ENCODE measurements around the gene KXD1. TPM values are rescaled to one million over a fixed set of nuclear protein-coding genes. Genes with fewer than 3 reads are reported as not detected.
A peak's percentile ranks its signal among the peaks of the same experiment; 100 is the strongest.
"Not testable (repeated sequence)": the region's sequence is repeated elsewhere in the genome, so short reads cannot be mapped to it uniquely, and the experiment has no call there.

Gene KXD1
- 111 and 117 TPM in 2 replicates for total RNA-seq (2014; rRNA removed; shearing (Covaris generic))

GRCh38 chr19:18557411-18558201 is at the start of gene KXD1:
Gene KXD1 (plus strand): TSS chr19:18557870. CDS start chr19:18562057, 4,187 bp downstream.
- DNase-seq (ENCODE audit: low spot score), result peak; percentile 99

DNA sequence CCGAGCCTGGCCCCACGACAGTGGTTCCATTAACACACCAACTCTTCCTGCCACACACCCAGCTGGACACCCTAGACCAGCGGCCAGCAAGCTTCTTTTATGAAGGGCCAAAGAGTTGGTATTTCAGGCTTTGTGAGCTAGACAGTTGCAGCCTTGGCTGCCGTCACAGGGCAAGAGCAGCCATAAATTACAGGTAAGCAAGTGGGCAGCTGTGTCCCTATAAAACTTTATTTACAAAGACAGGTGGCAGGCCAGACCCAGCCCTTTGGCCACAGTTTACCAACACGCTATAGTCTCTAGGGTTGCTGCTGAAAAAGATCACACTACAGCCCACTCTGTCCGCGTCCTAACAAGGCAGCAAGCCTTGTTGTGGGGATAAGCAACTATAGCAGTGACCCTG is 49.1 kb upstream of the KXD1 start:
- no peak for DNase-seq (ENCODE audit: low spot score)

DNA sequence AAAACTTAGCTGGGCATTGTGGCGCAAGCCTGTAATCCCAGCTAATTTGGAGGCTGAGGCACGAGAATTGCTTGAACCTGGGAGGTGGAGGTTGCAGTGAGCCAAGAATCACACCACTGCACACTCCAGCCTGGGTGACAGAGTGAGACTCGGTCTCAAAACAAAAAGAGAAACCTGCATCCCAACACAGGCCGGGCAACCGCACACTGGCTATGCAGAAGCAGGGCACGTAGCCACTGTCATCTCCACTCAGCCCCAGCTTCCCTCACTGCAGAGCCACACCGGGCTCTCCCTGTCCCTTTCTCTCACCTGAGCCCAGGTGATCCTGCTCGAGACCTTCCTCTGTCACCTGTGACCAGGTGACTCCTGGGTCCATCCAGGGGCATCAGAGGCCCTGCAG is 47.5 kb upstream of the KXD1 start:
- DNase-seq (ENCODE audit: low spot score), result no peak

DNA sequence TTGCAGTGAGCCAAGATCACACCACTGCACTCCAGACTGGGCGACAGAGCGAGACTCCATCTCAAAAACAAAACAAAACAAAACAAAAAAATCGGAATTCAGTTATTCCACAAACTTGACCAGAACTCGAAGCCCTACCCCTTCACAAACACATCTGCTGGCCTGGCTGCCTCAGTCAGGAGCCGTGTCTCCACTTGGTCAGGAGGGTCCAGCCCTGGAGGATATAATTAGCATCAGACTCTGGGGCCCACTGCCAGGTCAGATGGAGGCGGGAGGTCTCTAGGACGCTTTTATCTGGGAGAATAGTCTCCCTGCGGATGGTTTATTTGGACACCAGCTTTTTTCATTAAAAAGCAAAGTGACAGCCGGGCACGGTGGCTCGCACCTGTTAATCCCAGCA is 43.8 kb upstream of the KXD1 start:
- DNase-seq (ENCODE audit: low spot score), result no peak

- no peak for DNase-seq (ENCODE audit: low spot score)
These were observed 42.6 kb upstream of the KXD1 start for GRCh38 chr19:18514800-18515682.

DNA sequence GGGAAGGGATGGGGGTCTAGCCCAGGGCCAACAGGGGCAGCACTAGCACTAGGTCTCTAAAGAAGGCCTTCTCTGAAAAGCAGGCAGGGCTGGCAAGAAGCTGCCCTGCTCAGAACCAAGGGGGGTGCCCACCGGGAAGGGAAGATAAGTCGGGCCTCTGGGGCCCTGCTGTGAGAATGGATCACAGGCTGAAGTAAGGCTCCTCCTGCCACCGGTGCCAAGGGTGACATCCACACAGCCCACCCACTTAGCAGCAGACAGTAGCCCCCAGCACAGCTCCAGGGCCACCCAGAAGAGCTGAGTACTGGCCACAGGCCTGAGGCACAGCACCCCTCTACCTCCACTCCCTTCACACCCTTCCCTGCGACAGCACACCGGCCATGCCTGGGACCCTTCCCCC is 41.7 kb upstream of the KXD1 start:
- no peak for DNase-seq (ENCODE audit: low spot score)

DNA sequence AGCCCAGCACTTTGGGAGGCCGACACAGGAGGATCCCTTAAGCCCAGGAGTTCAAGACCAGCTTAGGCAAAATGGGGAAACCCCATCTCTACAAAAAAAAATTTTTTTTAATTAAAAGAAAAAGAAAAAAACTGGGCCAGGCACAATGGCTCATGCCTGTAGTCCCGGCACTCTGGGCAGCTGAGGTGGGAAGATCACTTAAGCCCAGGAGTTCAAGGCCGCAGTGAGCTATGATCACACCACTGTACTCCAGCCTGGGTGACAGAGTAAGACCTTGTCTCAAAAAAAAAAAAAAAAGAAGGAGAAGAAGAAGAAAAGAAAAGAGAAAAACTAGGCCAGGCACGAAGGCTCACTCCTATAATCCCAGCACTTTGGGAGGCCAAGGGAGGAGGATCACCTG is 40.1 kb upstream of the KXD1 start:
- no peak for DNase-seq (ENCODE audit: low spot score)

DNA sequence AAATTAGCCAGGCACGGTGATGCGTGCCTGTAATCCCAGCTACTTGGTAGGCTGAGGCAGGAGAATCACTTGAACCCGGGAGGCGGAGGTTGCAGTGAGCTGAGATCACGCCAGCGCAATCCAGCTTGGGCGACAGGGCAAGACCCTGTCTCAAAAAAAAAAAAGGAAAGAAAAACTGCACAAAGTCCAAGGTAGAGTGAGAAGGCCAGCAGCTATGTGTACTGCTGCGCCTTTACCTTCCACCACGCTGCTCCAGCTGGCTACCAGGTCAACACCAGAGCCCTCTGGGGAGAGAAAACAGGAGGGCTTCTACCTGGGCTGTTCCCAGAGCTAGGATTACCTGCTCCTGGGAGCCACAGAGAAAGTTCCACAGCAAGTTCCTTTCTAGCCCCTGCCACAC is 39.0 kb upstream of the KXD1 start:
- DNase-seq (ENCODE audit: low spot score), result no peak

DNA sequence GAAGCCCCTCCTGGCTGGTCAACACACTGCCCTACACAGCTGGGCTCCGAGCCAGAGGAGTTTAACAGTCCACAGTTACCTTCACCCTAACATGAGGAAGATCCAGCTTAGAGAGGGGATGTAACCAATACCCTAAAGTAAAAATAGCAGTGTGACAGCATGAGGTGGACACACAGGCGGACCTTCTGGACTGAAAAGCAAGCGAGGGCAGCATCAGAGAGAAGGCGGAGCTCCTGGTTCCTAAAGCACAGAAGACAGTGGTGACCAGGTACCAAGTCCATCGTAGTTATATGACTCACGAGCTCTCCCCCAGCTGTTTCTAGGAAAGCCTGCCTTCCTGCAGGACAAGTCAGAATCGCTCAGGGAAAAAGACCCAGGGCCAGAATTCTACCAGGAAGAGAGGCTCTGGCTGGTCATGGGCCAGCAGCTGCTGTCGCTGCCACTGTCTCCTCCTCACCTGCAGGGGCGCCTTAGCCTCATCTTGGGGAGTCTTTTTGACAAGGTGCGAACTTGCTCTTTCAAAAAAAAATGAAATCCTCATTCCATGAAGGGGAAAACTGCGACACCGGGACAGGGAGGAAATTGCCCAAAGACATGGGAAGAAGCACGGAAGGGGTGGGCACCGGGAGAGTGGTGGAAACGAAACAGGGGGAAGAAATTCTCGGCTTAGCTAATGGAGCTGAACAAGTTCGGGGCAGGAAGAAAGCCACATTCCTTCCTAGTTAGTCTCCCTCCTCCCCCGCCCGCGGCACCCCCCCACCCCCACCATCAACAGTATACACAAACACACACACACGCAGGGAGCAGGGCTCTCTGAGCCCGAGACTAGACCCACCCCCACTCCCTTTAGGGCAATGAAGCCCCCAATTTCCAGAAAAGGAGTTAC is 37.5 kb upstream of the KXD1 start:
- peak; percentile 84 for DNase-seq (ENCODE audit: low spot score)

GRCh38 chr19:18520848-18521691 is 36.6 kb upstream of the KXD1 start:
- no peak for DNase-seq (ENCODE audit: low spot score)

DNA sequence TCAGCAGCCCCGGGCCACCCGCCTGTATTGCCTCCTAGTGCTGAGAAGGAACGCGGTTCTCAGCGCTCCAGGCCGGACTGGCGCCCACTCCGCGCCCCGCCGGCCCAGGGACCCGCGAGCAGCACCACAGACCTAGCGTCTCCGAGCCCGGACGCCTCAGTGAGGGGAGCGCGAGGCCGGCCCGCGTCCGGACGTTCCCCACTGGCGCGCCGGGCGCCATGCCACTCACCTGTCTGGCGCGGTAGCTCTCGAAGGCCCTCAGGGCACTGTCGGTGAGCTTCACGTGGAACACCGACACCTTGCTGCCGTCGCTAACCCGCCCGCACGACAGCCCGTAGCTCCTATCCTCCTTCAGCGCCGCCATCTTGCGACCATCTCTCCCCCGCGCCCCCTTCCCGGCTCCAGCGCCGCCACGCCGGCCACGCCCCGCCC is 36.0 kb upstream of the KXD1 start, which contains the start of gene ELL:
ELL (minus strand) TSS at position 379 of the 432 bp plus-strand sequence; CDS start at position 364, 15 bp downstream.
- no peak for DNase-seq (ENCODE audit: low spot score)

DNA sequence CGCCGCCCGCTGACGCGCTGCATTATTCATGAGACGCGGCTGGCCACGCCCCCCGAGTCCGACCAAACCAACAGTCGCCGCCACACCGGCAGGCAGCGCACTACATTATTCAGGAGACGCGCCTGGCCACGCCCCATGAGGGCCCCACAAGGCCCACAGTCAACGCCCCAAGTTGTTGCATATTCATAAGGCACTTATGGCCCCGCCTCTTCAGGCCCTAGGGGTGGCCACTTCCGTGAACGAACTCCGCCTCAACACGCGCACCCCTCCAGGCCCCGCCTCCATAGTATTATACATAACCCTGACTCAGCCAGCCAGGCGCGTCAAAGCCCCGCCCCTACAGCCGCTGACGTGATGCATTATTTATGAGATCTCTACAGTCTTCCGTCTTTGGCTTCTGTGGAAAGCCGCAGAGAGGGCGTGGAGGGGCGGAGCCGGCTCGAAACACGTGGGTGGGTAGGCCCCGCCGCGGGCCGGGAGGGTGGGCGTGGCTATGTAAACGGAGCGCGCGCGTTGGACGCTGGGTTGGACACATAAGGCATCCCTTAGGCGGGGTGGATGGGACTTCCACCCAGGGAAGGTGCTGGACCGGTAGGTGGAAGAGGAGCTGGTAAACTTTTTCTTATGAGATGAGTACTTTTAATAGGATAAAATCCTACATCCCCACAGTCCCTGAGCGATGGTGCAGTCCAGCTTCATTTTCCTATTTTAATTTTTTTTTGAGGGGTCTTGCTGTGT is 35.4 kb upstream of the KXD1 start:
- peak; percentile 100 for DNase-seq (ENCODE audit: low spot score)

- DNase-seq (ENCODE audit: low spot score), result not testable (repeated sequence)
These were observed 34.7 kb upstream of the KXD1 start for GRCh38 chr19:18522862-18523440.

- DNase-seq (ENCODE audit: low spot score), result no peak
These were observed 33.8 kb upstream of the KXD1 start for GRCh38 chr19:18523841-18524240.

GRCh38 chr19:18526316-18526715 is 31.4 kb upstream of the KXD1 start:
- no peak for DNase-seq (ENCODE audit: low spot score)

- no peak for DNase-seq (ENCODE audit: low spot score)
These were observed 27.9 kb upstream of the KXD1 start for GRCh38 chr19:18529782-18530181.

- no peak for DNase-seq (ENCODE audit: low spot score)
These were observed 26.2 kb upstream of the KXD1 start for GRCh38 chr19:18531485-18531884.

GRCh38 chr19:18532168-18532890 is 25.3 kb upstream of the KXD1 start:
- DNase-seq (ENCODE audit: low spot score), result no peak

GRCh38 chr19:18533058-18533457 is 24.6 kb upstream of the KXD1 start:
- no peak for DNase-seq (ENCODE audit: low spot score)
